GM21825 (cell line): Measurements from ENCODE around the gene B4GALNT1.
"Not testable (repeated sequence)": the region's sequence is repeated elsewhere in the genome, so short reads cannot be mapped to it uniquely, and the experiment has no call there.

ENCODE experiments used
- ATAC-seq: cut with Tn5 transposase; IDR thresholded peaks from one replicate; pipeline ENCODE4 v1.9.1; 2021; ENCODE audit warnings: mild to moderate bottlenecking, moderate library complexity; ENCODE audit not compliant: unreplicated experiment

The B4GALNT1 gene

DNA sequence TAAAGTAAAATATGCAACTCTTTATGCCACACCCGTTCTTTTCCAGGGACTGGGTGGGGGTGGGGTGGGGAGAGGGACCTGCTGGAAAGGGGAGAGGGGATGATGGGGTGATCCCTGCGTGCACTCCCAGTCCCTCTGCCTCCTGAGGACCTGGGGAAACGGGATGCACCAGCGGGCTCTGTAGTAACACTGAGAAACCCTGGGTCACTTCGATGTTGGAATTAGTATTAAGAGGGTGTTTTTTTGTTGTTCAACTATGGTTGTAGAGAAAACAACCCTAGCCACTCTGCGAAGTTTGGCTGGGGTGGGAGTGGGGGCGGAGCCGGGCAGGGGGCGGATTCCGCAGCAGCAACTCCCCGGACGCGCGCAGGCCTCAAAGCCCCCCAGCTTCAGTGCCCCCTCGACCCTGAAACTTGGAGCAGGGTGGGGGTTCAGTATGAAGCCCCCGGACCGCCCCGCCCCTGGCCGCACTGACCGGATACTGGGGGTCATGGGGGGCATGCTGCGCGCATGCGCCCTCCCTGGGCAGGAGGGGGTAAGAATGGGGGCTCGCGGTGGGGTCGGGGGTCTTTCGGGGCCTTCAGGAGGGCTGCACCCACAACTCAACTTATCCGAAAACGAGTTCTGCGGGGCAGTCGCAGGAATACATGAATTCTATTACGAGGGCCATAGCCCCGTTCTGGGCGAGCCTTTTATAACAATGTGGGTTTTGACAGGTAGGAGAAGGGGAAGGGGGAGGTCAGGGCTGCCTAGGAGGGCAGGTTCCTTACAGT, 23.0 kb downstream of the B4GALNT1 start:
- no peak for ATAC-seq

DNA sequence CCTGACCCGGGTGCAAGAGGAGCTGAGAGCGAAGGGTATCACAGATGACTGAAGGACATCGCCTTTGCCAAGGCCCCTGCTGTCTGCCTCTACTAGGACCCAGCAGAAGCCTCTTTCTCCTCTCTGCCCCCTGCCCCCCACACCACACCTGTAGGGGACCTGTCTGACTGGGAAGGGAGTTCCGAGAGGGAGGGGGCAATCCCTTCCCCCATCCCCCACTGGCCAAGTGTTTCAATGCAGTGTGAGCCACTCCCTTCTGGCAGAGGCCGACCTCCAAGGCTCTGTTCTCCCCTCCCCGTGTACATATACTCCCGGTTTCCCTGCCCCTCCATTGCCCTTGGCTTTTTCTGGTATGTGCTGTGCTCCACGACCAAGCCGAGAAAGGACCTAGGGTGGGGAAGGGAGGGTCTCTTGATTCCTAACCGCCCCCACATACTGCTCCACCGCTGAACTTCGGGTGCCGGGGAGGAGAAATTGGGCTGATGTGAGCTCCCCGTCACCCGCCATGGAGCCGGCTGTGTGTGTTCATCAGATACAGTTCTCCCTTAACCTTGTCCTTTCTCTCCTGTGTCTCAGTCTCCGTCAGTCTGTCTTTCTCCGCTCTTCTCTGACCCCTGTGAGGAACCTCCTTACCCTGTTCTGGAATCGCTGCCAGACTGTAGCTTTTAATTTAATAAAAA, 23.8 kb downstream of the B4GALNT1 start:
- no peak for ATAC-seq

DNA sequence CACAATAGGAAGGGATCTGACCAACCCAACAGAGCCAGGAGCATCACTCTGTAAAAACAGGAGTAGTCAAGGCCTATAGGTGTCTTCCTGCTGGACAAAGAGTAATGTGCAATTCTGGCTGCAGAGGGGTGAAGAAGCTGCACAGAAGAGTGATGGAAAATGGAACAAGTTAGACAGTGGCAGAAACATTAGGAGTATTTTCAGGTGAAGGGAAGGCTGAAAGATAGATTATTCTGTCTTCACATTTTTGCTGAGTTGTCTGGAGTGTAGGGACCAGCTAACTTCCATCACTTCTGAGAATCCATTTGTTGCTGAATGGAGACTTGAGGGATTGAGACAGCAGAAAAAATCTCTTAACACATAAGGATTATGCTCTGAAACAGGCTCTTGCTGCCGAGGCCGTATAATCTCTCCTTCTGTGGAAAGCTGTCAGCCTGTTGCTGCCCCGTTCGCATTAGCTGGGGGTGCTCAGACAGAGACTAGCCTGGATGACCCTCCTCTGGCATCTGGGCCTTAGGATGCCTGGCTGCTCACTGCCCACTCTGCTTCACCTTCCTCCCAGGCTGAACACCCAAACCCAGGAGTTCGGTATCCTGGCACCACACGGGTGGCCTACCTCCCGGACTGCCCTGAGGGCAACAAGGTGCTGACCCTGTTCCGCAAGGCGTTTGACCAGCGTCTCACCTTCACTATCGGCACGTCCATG, 24.9 kb downstream of the B4GALNT1 start:
- ATAC-seq = no peak

DNA sequence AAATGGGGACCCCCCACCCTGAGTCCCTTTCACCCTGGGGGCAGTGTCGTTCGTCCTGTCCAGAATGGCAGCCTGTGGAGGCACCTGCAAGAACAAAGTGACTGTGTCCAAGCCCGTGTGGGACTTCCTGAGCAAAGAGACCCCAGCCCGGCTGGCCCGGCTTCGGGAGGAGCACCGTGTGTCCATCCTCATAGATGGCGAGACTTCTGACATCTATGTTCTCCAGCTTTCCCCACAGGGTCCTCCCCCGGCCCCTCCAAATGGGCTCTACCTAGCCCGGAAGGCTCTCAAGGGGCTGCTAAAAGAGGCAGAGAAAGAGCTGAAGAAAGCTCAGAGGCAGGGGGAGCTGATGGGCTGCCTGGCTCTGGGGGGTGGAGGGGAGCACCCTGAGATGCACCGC, 26.2 kb downstream of the B4GALNT1 start:
- no peak for ATAC-seq

DNA sequence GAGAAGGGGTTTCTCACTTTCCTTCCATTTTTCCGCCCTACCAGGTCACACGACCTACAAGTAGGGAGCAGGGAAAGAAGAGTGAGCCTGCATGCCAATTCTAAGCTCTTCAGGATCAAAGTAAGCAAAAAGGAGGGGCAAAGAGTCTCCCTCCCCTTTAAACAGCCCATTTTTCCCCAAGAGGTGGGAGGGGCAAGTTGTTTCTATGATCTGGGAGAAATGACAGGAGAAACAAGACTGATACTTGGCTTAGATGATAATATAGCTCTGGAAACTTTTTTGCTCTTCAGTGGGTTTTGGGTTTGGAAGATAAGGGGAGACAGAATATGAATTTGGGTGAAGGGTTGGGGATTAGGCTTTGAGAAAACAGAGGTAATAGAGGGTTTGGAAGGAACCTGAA, 26.6 kb downstream of the B4GALNT1 start:
- no peak for ATAC-seq

DNA sequence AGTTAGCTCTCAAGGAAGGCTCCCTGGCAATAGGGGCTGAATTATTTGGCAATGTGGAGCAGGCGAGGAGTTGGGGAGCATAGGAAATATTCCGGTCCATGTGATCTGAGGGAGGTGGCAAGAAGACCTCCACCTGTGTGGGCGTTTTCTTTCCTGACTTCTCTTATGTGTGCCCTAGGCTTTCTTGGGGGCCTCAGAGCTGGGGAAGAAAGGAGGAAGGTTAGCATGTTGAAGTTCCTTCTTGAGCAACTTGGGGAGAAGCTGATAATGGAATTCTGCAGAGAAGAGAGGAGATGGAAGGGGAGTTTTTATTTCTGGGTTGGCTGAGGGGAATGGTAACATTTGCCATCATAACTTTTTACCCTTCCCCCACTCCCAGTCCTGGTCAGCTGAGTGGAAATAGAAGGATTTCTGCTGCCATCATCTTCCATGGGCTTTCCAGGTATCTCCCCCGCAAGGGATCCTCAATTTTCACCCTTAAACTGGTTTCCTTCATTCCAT, 27.1 kb downstream of the B4GALNT1 start:
- ATAC-seq = no peak

DNA sequence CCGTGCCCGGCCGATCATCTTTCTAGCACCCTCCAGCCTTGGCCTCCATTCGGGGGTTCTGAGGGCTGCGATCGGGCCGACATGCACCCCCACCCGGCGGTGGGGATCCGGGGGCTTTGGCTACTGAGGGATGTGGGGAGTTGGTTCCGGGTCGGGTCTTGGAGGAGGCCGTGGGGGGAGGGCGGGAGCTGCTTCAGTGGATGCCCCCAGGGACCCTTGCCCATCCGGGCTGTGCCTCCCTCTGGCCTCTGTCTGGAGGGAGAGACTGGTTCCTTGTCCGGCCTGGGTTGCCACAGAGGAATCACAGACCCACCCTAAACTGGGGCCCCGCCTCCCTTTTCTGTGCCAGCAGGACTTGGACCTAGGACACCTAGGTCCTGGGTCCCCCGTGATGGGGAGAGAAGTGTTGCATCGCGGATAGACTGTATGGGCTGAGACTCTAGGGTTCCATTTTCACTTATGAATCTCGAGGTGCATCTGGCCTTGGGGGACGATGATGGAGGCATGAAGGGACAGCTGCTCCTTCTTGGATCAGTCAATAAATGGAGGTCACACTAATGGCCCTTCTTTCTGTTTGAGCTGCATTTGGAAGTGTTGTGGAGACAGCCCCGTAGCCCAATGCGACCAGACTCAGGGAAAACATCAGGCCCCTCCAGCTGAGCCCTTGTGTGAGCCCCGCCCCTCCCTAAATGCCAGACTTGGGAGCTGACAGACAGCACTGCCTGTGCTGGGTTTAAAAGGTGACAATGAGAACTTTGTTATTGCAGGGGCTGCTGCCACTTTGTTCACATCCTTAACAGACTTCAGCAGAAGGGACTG, 27.8 kb downstream of the B4GALNT1 start:
- ATAC-seq = no peak

DNA sequence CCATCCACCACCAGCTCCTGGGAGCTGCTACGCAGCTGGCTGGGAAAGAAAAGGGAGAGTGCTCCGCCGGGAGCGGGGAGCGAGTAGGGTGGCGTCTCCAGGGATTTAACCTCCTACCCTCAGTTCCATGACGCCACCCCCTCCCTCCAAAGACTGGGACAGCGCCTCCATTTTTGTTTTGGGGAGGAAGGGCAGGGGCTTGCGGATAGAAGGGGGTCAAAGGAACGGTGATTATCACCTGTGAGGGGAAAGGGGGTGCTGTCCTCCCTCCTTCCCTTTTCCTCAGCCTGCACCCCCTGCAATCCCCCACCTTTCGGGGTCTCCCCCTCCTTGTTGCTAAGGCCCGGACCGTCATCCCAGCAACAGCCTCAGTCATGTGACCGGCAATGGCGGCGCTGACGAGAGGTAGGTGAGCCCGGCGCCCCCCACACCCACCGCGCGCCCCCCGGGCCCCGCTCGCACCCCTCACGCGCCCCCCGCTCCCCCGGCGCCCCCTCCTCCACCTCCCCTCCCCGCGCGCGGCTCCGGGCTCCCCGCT, 28.5 kb downstream of the B4GALNT1 start, which contains the start of gene DTX3:
DTX3 (plus strand) TSS at position 371 of the 538 bp plus-strand sequence. CDS start 1,694 bp downstream, outside the sequence.
- no peak for ATAC-seq

DNA sequence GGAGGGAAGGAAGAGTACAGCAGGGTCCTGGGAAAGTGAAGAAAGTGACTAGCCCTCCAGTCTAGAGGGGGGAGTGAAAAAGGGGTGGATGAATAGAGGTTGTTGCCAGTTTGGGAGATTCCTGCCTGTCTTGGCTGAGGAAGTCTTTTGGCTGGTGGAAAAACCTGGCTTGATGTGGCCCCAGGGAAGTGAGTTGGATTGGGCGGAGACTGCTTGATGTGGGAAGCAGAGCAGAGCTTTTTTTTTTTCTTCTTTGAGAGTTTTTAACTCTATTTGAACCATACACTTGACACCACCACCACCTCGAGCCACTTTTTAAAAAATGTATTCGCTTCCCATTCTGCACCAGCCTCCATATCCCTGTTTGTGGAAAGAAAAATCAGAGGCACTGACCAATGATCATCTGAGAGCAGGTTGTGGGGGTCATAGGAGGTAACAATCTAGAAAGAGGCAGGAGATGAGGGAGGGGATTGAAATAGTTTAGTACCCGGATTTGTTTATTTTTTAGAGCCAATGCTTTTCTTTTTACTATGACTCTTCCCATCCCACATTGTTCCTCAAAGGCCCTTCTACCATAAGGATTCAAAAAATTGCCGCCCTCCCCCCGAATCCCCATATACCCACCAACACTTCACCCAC, 29.1 kb downstream of the B4GALNT1 start:
- no peak for ATAC-seq

DNA sequence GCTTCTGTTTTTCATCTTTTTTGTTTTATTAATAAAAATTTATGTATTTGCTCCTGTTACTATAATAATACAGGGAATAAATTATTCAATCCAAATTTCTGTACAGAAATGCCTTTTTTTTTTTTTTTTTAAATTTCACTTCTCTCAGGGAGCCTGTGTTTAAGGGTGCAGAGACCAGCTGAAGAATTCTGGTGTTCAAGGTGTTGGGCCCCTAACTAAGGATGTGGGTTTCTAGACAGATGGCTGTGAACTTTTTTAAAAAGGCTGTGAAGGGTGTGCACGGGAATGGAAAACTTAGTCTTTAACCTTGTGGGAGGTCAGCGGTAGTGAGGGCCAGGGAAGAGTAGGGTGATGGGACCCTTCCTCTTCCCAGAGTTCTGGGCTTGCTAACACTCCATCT, 29.7 kb downstream of the B4GALNT1 start:
- ATAC-seq = no peak

DNA sequence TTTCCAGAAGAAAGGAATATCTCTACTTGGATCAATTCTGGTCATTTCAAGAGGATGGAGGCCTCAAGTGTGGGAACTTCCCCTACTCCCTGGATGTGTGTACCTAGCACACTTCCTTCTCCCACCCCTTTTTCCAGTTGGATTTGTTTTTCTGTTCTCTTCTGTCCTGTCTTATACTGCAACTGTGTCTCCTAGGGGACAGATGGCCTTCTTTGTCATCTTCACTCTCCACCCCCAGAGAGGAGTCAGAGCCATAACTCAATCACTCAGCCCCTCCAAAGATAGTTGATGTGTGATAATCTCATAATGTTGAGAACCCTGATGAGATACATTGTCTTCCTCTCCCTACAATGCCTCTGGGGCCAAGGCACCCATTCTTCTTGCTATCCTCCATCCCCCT, 30.5 kb downstream of the B4GALNT1 start:
- ATAC-seq = no peak

DNA sequence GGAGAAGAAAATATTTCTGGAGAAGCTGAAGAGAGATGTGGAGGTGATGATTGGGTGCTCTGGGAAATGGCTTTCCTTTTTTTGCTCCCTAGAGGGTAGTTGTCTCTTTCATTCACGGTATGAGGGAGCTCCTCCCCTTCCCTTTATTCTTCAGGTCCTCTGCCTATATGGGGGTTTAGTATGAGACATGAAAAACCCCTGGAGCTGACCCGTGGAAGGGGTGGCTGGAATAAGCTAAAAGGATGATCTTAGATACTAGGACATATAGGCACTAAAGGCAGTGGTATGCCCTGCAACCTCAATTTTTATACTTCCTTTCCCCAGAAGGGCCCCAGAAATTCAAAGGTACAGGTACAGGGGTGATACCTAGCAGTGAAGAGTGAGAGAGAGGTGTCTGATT, 32.6 kb downstream of the B4GALNT1 start:
- ATAC-seq = no peak

DNA sequence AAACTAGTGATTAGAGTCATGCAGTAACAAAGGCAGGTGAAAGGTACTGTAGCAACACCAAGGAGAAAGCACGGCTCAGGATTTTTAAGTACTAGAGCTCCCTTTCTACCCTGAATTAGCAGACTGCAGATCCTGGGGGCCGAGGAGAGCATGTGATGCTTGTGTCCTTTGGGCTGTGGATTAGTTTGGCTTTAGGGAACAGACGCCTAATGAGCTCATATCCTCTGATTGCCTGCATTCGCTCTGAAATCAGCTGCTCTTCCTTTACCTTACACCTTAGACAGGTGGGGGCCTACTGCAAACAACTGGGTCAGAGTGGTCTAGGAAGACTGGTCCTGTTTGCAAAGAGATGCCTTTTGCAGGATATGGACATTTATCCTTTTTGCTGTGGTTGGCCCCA, 39.8 kb downstream of the B4GALNT1 start:
- ATAC-seq = no peak

DNA sequence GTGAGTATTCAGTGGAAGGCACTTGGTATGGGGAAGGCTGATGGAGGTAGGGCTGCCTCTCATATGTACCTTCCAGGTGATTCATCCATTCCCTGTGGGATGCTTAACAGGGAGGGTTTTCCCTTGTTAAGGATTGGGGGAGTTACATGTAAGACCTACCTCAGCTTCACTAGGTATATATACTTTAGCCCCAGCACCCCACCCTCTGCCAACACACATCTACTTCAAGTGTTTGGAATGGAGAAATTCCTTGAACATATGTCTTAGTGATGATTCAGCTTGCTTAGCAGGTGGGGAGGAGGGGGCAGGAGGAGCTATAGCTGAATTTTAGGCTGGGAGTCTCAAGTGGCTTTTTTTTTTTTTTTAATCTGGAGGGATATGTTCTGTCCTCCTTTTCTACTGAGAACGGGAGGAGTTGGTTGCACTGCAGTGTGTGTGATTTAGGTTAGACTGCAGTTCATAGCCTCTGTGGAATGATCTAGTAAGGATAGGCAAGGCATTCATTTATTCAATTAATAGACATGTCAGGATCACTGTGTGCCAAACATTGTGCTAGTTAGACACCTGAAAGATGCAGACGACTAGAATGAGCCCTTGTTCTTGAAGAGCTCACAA, 40.3 kb downstream of the B4GALNT1 start:
- no peak for ATAC-seq

DNA sequence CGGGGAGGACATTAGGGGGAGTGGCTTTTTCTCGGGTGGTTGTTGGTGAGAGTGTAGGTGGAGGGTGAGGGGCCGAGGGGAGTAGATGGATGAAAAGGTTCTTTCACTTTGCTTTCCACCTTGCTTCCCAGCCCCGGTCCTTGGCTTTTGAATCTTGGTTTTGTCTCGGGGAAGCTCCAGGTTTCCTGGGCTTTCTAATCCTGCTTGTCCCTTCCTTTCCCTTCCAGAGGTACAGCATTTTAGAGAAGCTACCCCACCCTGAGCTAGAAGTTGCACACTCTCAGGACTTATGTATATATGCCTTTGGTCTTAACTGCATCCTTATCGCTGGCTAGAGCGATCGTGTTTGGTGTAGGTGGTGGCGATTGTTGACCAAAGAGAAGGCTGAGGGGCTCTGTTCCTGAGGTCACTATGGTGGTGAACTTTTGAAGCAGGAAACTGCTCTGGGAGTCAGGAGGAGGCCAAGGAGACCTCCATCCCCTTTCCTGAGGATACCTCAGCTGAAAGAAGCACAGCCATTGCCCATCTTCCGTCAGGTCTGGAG, 41.1 kb downstream of the B4GALNT1 start:
- ATAC-seq = no peak

DNA sequence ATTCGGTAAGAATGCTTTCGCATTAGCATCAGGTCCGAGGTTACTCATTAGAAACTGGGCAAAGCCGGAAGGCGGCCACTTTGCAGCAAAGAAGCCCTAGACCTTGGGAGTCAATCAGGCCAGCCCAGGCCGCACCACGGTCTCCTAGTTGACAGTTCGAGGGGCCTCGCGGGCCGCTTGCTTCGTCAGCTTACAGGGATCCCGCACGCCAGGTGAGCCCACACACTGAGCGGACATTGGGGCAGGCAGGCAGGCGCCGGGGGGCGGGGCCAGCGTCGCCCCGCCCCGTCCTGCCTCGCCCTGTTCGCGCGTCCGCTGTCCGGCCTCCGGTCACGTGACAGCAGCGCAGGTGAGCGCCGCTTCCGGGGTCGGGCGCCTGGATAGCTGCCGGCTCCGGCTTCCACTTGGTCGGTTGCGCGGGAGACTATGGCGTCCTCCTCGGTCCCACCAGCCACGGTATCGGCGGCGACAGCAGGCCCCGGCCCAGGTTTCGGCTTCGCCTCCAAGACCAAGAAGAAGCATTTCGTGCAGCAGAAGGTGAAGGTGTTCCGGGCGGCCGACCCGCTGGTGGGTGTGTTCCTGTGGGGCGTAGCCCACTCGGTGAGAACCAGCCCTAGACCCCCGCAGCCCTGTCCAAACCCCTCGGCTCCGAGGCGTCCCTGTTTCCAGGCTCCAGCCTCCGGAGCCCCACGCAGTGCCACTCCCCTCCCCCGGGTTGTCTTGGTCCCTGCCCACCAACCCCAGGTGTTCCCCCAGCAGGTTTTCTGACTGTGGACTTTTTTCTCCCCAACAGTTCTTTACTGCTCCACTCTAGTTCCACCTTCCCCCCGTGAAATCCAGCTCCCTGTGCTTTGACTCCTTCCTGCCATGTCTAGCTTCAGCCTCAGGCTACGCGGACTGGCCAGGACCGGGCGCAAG, 41.9 kb downstream of the B4GALNT1 start, which contains the start of gene PIP4K2C:
PIP4K2C (plus strand) TSS at position 329 of the 918 bp plus-strand sequence; CDS start at position 427, 98 bp downstream.
- peak; percentile 94 for ATAC-seq

DNA sequence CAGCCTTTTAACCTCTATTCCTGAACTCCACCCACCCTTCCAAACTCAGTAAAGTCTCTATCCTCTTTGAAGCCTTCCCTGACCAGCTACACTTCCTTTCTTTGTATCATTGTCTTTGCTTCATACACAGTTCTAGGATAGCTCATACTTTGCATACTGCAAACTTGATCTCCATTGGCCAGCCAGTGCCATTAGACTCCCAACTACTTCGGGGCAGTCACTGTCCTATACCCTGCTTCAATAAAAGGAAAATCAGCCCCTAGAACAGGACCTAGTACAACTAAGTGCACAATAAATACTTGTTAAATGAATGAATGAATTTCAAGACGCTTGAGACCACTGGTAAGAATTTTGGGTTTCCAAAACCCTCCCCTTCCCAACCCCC, 42.5 kb downstream of the B4GALNT1 start:
- ATAC-seq = no peak

DNA sequence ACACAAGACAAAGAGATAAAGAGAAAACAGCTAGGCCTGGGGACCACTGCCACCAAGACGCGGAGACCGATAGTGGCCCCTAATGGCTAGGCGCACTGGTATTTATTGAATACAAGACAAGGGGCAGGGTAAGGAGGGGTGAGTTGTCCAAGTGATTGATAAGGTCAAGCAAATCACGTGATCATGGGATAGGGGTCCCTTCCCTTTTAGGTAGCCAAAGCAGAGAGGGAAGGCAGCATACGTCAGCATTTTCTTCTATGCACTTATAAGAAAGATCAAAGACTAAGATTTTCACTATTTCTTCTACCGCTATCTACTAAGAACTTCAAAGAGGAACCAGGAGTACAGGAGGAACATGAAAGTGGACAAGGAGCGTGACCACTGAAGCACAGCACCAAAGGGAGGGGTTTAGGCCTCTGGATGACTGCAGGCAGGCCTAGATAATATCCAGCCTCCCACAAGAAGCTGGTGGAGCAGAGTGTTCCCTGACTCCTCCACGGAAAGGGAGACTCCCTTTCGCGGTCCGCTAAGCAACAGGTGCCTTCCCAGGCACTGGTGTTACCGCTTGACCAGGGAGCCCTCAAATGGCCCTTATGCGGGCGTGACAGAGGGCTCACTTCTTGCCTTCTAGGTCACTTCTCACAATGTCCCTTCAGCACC, 43.9 kb downstream of the B4GALNT1 start:
- ATAC-seq = not testable (repeated sequence)
